GM23338 (cell line): Measurements from ENCODE around the gene LRRN4CL. TPM values are rescaled to one million over a fixed set of nuclear protein-coding genes. Genes with fewer than 3 reads are reported as not detected.

Experiments used
- ATAC-seq: fragments of 200-7000 bp; cut with Tn5 transposase; 3 replicates; pipeline ENCODE4 v1.9.1; 2020
- DNase-seq: peaks from one replicate; pipeline ENCODE4 v3.0.0-alpha.2; 2015; ENCODE audit warnings: low spot score
- H2AFZ ChIP-seq: fragments of 200-600 bp; sonication (generic); 2 replicates; pipeline ENCODE4 v1.8.0; 2016; ENCODE audit warnings: antibody characterized with exemption, mild to moderate bottlenecking, moderate library complexity
- H3F3A ChIP-seq: fragments of 200-600 bp; sonication (generic); replicated peaks from 2 replicates; pipeline ENCODE4 v1.8.0; 2017; ENCODE audit warnings: antibody characterized with exemption, mixed run types, low read depth
- H3K27ac ChIP-seq: fragments of 200-600 bp; sonication (generic); 2 replicates; pipeline ENCODE4 v1.6.1; 2016; ENCODE audit warnings: low read depth
- H3K27me3 ChIP-seq: fragments of 200-600 bp; sonication (generic); 2 replicates; pipeline ENCODE4 v1.8.0; 2016; ENCODE audit warnings: mild to moderate bottlenecking, mixed run types, moderate library complexity; ENCODE audit not compliant: insufficient read depth
- H3K36me3 ChIP-seq: fragments of 200-600 bp; sonication (generic); 2 replicates; pipeline ENCODE4 v1.8.0; 2016; ENCODE audit warnings: mild to moderate bottlenecking; ENCODE audit not compliant: insufficient read depth
- H3K4me1 ChIP-seq: fragments of 200-600 bp; sonication (generic); 2 replicates; pipeline ENCODE4 v1.8.0; 2016; ENCODE audit warnings: mild to moderate bottlenecking, moderate library complexity; ENCODE audit not compliant: insufficient read depth
- H3K4me2 ChIP-seq: fragments of 200-600 bp; sonication (generic); 2 replicates; pipeline ENCODE4 v1.7.1; 2017; ENCODE audit warnings: mixed run types
- H3K4me3 ChIP-seq: fragments of 200-600 bp; sonication (generic); 2 replicates; pipeline ENCODE4 v1.6.1; 2016; ENCODE audit warnings: mixed run types
- H3K79me2 ChIP-seq: fragments of 200-600 bp; sonication (generic); replicated peaks from 2 replicates; pipeline ENCODE4 v1.8.0; 2017; ENCODE audit warnings: mild to moderate bottlenecking; ENCODE audit not compliant: insufficient read depth
- H3K9me2 ChIP-seq: fragments of 200-600 bp; sonication (generic); 2 replicates; pipeline ENCODE4 v1.8.0; 2017; ENCODE audit not compliant: insufficient read depth
- H4K20me1 ChIP-seq: fragments of 200-600 bp; sonication (generic); replicated peaks from 2 replicates; pipeline ENCODE4 v1.8.0; 2017; ENCODE audit warnings: mild to moderate bottlenecking; ENCODE audit not compliant: insufficient read depth
- H3K27ac Mint-ChIP-seq: 2 replicates; pipeline ENCODE4 v1.8.0; 2020; ENCODE audit warnings: inconsistent platforms, mild to moderate bottlenecking, moderate library complexity, mixed read lengths
- H3K27me3 Mint-ChIP-seq: 3 replicates; pipeline ENCODE4 v1.8.0; 2022; ENCODE audit warnings: low read depth, mild to moderate bottlenecking, moderate library complexity, mixed read lengths, inconsistent platforms; ENCODE audit not compliant: insufficient read depth, poor library complexity
- H3K36me3 Mint-ChIP-seq: 3 replicates; pipeline ENCODE4 v1.8.0; 2021; ENCODE audit warnings: low read depth, mild to moderate bottlenecking, inconsistent platforms, moderate library complexity, mixed read lengths
- H3K4me1 Mint-ChIP-seq: 3 replicates; pipeline ENCODE4 v1.8.0; 2020; ENCODE audit warnings: mild to moderate bottlenecking, inconsistent platforms, mixed read lengths
- H3K4me3 Mint-ChIP-seq: 3 replicates; pipeline ENCODE4 v1.8.0; 2021; ENCODE audit warnings: moderate library complexity, mild to moderate bottlenecking, inconsistent platforms, mixed read lengths
- H3K9me3 Mint-ChIP-seq: 3 replicates; pipeline ENCODE4 v1.8.0; 2020; ENCODE audit warnings: moderate library complexity, mild to moderate bottlenecking, inconsistent platforms, mixed read lengths
- CREB1 ChIP-seq: fragments of 250-450 bp; sonication (Bioruptor Pico); IDR thresholded peaks from 2 replicates; pipeline ENCODE4 v1.5.0; 2020; ENCODE audit warnings: low read depth, mild to moderate bottlenecking, moderate library complexity
- CTCF ChIP-seq, 2 experiments: fragments of 200-600 bp in 1 of 2; sonication (generic) in 1 of 2; conservative IDR thresholded peaks; 2 replicates each; pipeline versions ENCODE4 v1.5.1 to v1.6.1; 2016 to 2017; ENCODE audit warnings: antibody characterized with exemption in 2 of 2, low read depth in 2 of 2, mild to moderate bottlenecking in 2 of 2, moderate library complexity in 1 of 2
- EZH2phosphoT487 ChIP-seq: fragments of 200-600 bp; sonication (generic); IDR thresholded peaks from one replicate; pipeline ENCODE4 v1.8.1; 2018; ENCODE audit warnings: antibody characterized with exemption; ENCODE audit not compliant: unreplicated experiment
- NANOG ChIP-seq: IDR thresholded peaks from 2 replicates; pipeline ENCODE4 v1.6.1; 2016; ENCODE audit warnings: antibody characterized with exemption, borderline replicate concordance
- POLR2AphosphoS5 ChIP-seq: IDR thresholded peaks from 2 replicates; pipeline ENCODE4 v1.6.1; 2016; ENCODE audit warnings: antibody characterized with exemption, low read depth
- STAT1 ChIP-seq: IDR thresholded peaks from one replicate; pipeline ENCODE4 v1.6.1; 2016; ENCODE audit warnings: antibody characterized with exemption; ENCODE audit not compliant: unreplicated experiment
- polyA plus RNA-seq: library from polyadenylated mRNA; unstranded; fragments of >200 nt; fragmentation: Nextera tagmentation; extraction: Ambion mirVana; gene quantifications from 2 replicates; pipeline ENCODE4 v1.2.1, GENCODE V29; 2016
- total RNA-seq: library from RNA; depleted of rRNA; stranded (reverse); fragments of >200 nt; shearing (Covaris generic); gene quantifications from 2 replicates; pipeline ENCODE4 v1.2.3, GENCODE V29; 2014
- TF ChIP-seq, protein P1 (sequence below): fragments of 250-450 bp; sonication (Bioruptor Pico); IDR thresholded peaks from 2 replicates; pipeline ENCODE4 v1.5.0; 2020; ENCODE audit warnings: mild to moderate bottlenecking, moderate library complexity

The LRRN4CL gene
- total and polyA plus RNA-seq, 2 experiments from 2014 or later: 0.08 to 0.21 TPM

GRCh38 chr11:62666259-62666926 is 22.9 kb downstream of the LRRN4CL start:
- DNase-seq (no peak), ATAC-seq (no peak)
- peaks cover 54% of the 10 kb centered on the region for H3K36me3 Mint-ChIP-seq
- Histone ChIP-seq H3K4me1 (peaks cover 26% of the 10 kb centered on the region), H4K20me1 (peaks cover 15% of the 10 kb centered on the region), H3K27ac (peak overlapping the region; percentile 95), H3K4me2 (peak overlapping the region; percentile 97), H3K4me3 (peak overlapping the region; percentile 99), H3K79me2 (peaks cover 51% of the 10 kb centered on the region), H3F3A (peaks cover 55% of the 10 kb centered on the region), H3K27me3 (no peaks in the 10 kb centered on the region), H3K9me2 (no peaks in the 10 kb centered on the region), H2AFZ (no peak overlapping the region), H3K36me3 (peaks cover 20% of the 10 kb centered on the region)
- H3K4me3 Mint-ChIP-seq: peak overlapping the region; percentile 98
- H3K27me3 Mint-ChIP-seq: peaks cover 17% of the 10 kb centered on the region
- peaks cover 17% of the 10 kb centered on the region for H3K4me1 Mint-ChIP-seq
- TF ChIP-seq POLR2AphosphoS5 (peak; percentile 41), CTCF (conservative IDR thresholded peaks at IDR 0.05; ENCODE audit: low read depth in 2 of 2) (no peak)
- H3K9me3 Mint-ChIP-seq: no peaks in the 10 kb centered on the region; the same call in 1 of the 3 replicates
- H3K27ac Mint-ChIP-seq: peak overlapping the region; percentile 90

DNA sequence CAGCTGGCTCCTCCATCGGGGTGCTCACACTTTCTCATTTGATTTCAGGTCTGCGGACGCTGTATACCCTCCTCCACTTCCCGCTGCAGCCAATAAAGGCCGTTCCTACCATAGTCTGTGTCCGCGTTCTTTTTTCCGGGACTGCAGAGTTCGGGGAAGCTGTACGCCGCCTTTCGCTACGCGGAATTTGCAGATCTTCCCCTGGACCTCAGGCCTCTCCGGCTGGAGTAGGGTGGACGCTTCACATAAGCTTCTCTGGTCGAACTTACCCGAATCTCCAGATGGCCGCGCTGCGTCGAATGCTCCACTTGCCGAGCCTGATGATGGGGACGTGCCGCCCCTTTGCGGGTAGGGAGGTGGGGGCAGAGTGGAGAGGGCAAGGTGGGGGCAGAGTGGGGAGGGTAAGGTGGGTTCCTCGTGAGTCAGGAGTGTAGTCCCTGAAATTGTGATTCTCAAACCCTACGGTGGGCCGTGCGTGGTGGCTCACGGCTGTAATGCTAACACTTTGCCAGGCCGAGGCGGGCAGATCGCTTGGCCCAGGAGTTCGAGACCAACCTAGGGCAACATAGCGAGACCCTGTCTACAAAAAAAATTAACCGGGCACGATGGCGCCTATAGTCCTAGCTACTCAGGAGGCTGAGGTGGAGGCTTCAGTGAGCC is 23.6 kb downstream of the LRRN4CL start:
- ATAC-seq: peak; percentile 2
- Histone ChIP-seq H3F3A (peaks cover 60% of the 10 kb centered on the region), H3K27ac (peak overlapping the region; percentile 95), H3K27me3 (no peaks in the 10 kb centered on the region), H3K4me1 (peaks cover 26% of the 10 kb centered on the region), H3K79me2 (peaks cover 51% of the 10 kb centered on the region), H3K4me3 (peak overlapping the region; percentile 99), H3K36me3 (peaks cover 20% of the 10 kb centered on the region), H4K20me1 (peaks cover 15% of the 10 kb centered on the region), H2AFZ (no peak overlapping the region), H3K9me2 (no peaks in the 10 kb centered on the region), H3K4me2 (peak overlapping the region; percentile 97)
- DNase-seq: peak; percentile 42
- peak overlapping the region; percentile 98 for H3K4me3 Mint-ChIP-seq
- H3K27ac Mint-ChIP-seq: peak overlapping the region; percentile 98
- H3K36me3 Mint-ChIP-seq: peaks cover 56% of the 10 kb centered on the region
- H3K27me3 Mint-ChIP-seq: peaks cover 14% of the 10 kb centered on the region
- peaks cover 17% of the 10 kb centered on the region for H3K4me1 Mint-ChIP-seq
- H3K9me3 Mint-ChIP-seq: no peaks in the 10 kb centered on the region; the same call in 1 of the 3 replicates
- no peak for TF ChIP-seq NANOG
- TF ChIP-seq STAT1: no peak
- no peak for TF ChIP-seq CREB1 (CRISPR knock-in tag)
- TF ChIP-seq, protein P1, sequence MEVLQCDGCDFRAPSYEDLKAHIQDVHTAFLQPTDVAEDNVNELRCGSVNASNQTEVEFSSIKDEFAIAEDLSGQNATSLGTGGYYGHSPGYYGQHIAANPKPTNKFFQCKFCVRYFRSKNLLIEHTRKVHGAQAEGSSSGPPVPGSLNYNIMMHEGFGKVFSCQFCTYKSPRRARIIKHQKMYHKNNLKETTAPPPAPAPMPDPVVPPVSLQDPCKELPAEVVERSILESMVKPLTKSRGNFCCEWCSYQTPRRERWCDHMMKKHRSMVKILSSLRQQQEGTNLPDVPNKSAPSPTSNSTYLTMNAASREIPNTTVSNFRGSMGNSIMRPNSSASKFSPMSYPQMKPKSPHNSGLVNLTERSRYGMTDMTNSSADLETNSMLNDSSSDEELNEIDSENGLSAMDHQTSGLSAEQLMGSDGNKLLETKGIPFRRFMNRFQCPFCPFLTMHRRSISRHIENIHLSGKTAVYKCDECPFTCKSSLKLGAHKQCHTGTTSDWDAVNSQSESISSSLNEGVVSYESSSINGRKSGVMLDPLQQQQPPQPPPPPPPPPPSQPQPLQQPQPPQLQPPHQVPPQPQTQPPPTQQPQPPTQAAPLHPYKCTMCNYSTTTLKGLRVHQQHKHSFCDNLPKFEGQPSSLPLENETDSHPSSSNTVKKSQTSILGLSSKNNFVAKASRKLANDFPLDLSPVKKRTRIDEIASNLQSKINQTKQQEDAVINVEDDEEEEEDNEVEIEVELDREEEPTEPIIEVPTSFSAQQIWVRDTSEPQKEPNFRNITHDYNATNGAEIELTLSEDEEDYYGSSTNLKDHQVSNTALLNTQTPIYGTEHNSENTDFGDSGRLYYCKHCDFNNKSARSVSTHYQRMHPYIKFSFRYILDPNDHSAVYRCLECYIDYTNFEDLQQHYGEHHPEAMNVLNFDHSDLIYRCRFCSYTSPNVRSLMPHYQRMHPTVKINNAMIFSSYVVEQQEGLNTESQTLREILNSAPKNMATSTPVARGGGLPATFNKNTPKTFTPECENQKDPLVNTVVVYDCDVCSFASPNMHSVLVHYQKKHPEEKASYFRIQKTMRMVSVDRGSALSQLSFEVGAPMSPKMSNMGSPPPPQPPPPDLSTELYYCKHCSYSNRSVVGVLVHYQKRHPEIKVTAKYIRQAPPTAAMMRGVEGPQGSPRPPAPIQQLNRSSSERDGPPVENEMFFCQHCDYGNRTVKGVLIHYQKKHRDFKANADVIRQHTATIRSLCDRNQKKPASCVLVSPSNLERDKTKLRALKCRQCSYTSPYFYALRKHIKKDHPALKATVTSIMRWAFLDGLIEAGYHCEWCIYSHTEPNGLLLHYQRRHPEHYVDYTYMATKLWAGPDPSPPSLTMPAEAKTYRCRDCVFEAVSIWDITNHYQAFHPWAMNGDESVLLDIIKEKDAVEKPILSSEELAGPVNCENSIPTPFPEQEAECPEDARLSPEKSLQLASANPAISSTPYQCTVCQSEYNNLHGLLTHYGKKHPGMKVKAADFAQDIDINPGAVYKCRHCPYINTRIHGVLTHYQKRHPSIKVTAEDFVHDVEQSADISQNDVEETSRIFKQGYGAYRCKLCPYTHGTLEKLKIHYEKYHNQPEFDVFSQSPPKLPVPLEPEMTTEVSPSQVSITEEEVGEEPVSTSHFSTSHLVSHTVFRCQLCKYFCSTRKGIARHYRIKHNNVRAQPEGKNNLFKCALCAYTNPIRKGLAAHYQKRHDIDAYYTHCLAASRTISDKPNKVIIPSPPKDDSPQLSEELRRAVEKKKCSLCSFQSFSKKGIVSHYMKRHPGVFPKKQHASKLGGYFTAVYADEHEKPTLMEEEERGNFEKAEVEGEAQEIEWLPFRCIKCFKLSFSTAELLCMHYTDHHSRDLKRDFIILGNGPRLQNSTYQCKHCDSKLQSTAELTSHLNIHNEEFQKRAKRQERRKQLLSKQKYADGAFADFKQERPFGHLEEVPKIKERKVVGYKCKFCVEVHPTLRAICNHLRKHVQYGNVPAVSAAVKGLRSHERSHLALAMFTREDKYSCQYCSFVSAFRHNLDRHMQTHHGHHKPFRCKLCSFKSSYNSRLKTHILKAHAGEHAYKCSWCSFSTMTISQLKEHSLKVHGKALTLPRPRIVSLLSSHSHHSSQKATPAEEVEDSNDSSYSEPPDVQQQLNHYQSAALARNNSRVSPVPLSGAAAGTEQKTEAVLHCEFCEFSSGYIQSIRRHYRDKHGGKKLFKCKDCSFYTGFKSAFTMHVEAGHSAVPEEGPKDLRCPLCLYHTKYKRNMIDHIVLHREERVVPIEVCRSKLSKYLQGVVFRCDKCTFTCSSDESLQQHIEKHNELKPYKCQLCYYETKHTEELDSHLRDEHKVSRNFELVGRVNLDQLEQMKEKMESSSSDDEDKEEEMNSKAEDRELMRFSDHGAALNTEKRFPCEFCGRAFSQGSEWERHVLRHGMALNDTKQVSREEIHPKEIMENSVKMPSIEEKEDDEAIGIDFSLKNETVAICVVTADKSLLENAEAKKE (CRISPR knock-in tag): no peak
- no peak for TF ChIP-seq EZH2phosphoT487
